Activated T-helper 1 cell treated with anti-CD3 and anti-CD28 coated beads, Interleukin-2, amount 50 U/mL, for 16 hours (primary cell): ENCODE data around the gene ID1.
A peak's percentile ranks its signal among the peaks of the same experiment; 100 is the strongest.

Experiments used
- DNase-seq, 2 donors: peaks; one replicate each; pipeline ENCODE4 v3.0.0-alpha.2; 2020; ENCODE audit warnings: low read depth in 1 of 2, low spot score in 1 of 2

The ID1 gene

GRCh38 chr20:31605031-31605901 is at the start of gene ID1:
ID1 (plus strand) TSS chr20:31605289; CDS start chr20:31605388, 99 bp downstream.
- peak; percentile 74 for DNase-seq

GRCh38 chr20:31559704-31560093 is 45.4 kb upstream of the ID1 start:
- DNase-seq: no peak

- peak; percentile 56 to 64 for DNase-seq
Observed at GRCh38 chr20:31560094-31560745, 44.9 kb upstream of the ID1 start.

- no peak for DNase-seq
Observed at GRCh38 chr20:31560746-31561598, 44.1 kb upstream of the ID1 start.

- DNase-seq: no peak
Observed at GRCh38 chr20:31562241-31562640, 42.8 kb upstream of the ID1 start.

DNA sequence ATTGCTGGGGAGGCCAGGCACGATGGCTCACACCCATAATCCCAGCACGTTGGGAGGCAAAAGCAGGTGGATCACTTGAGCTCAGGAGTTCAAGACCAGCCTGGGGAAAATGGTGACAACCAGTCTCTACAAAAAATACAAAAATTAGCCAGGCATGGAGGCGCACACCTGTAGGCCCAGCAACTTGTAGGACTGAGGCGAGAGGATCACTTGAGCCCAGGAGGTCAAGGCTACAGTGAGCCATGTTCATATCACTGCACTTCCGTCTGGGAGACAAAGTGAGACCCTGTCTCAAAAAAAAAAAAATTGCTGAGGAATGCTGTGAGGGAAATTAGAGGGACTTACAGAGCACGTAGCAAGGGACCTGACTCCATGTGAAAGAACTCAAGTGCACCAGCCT is 40.8 kb upstream of the ID1 start:
- DNase-seq: no peak

- DNase-seq: no peak
Observed at GRCh38 chr20:31565699-31566318, 39.3 kb upstream of the ID1 start.

DNA sequence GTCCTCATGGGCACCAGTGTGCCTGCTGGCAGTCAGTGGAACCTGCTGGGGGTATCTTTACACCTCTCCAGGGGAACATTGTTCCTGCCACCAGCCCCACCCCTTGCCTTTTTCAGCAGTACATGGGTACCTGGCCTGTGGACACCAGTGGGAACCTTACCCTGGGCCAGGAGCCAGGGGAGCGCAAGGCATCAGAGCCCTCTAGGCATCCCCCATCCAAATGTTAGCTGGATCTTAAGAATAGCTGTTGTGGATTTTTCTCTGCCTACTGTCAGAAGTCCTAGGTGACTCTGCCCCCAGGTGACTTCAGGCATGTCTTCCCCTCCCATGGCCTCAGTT is 38.8 kb upstream of the ID1 start:
- no peak for DNase-seq

DNA sequence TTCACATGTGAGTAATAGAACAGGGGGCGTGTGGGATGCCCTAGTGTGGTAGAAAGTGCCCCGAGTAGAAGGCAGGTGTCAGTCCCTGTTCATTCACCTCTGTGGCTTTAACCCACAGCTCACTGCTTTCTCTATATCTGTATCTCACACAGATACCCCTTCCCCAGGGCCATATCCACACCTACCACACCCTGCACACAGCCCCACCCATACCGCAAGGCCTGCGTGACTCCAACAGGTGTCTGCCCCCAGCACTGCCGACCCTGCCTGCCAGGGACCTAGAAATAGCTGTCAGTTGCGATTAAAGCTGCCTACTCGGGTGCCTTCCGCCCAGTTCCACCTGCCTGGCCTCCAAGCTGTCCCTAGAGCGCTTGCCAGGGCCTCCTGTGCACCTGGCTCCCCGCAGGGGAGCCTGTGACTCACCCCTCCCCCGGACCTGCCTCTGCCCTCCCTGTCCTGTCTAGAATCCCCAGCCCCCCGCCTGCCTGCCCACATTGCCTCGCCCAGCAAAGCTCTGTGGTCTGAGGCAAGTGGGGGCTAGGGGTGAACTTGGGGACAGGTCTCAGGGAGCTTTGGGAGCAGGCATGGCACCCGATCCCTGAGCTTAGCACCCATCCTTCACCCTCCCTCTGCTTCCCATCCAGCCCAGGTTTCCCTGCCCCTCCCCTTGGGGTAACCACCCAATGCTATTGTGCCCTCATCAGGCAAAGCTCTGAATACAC is 38.3 kb upstream of the ID1 start:
- DNase-seq: no peak

DNA sequence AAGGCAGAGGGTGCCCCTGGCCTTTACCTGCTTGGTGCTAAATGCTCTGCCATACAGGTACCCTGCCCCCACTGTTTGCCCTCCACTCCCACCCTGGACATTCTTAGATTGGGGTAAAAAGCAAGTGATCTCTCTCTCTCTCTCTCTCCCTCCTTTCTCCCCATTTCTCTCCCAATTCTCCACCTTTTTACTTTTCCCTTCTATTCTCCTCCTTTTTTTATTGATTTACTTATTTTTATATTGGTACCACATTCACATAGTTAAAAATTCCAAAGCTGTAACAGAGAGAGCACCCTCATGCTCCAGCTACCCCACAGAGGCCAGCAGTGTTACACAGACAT is 37.7 kb upstream of the ID1 start:
- DNase-seq: no peak

DNA sequence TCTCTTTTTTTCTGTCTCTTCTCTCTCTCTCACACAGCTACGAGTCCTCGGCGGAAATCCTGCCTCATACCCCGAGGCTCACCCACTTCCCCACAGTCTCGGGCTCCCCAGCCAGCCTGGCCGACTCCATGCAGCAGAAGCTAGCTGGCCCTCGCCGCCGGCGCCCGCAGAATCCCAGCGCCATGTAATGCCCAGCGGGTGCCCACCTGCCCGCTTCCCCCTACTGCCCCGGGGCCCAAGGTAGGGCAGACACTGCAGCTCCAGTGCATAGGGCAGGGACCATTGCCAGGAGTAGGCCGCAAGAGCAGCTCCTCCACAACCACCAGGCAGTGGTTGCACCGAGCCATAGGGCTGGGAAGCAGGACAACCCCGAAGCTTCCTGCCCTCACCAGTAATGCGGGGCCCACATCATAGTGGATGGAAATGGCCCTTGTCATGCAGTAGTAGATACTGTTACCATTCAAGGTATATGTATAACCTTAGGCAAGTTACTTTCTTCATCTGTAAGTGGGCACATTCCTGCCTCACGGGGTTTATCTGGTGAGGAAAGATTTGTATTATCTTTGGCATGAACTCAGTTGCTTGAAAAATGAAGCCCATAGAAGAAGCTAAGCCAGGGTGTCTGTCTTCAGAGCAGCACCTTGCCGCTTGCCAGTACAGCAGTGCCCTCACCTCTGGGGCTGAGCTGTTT is 36.9 kb upstream of the ID1 start:
- DNase-seq: no peak

DNA sequence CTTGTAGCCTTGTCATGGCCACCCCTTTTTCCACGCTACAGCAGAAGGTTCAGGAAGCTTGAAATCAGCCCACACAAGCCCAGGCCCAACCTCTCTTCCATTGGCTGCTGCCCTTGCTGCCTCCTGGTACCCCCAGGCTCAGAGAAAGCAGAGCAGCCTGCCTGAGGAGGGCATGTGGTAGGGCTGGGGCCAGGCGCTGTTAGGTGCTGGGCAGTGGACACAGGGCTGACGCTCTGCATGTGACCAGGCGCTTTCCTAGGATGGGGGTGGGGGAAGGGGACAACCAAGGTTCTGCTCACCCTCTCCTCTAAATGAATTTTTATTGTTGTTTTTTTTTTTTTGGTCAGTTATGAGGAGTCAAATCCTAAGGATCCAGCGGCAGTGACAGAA is 36.3 kb upstream of the ID1 start:
- DNase-seq: no peak

- peak; percentile 30 to 41 for DNase-seq
Observed at GRCh38 chr20:31569163-31570020, 35.7 kb upstream of the ID1 start.

DNA sequence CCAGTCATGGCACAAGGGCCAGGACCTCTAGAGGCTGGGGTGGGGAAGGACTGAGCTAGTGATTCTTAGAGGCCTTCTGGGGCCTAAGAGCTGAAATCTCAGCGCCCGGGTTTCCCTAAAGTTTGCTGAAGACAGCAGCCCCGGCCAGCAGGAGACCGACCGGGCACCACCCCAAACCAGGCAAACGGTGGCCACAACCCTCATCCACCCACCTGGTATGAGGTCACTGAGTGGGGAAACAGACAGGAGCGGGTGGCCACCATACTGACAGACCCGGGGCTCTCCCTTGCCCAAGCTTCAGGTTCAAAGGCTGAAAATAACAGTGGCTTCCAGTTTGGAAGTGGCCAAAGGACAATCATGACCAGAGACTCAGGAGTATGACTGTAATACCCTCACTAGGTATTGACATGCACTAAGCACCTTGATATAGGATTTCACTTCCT is 35.0 kb upstream of the ID1 start:
- DNase-seq: no peak

DNA sequence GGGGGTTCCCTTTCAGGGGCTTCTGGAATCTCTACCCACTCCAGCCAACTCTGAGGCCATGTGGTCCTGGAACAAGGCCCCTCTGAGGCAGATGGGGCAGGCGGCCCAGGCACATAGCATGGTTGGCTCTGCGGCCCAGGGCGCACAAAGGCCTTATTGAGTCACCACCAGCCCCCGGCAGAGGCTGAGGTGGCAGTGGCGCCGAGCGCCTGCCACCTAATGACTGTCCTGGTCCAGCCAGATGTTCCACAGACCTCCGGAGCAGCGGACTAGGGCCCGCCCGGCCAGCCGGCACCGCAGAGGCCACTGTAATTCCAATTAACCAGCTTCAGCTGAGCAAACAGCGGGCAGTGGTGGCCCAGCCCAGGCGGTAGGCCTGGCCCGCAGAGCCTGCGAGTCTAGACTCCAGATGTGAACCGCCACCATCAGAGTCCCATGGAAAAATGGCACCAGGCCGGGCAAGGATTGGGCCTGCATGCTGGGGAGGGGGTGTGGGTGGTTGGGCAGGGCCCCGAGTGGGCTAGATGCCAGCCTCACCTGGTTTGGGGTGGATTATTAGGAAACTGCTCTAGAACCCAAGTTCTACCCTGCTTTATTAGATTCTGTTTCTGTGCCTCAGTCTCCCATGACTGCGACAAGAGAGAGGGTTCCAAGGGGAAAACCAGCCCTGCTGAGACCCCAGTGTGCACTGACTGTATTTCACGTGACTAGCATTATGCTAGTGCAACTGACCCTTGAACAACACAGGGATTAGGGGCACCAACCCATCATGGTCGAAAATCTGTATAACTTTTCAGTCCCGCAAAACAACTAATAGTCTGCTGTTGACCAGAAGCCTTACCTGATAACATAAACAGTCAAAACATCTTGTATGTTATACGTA is 34.1 kb upstream of the ID1 start:
- no peak for DNase-seq

DNA sequence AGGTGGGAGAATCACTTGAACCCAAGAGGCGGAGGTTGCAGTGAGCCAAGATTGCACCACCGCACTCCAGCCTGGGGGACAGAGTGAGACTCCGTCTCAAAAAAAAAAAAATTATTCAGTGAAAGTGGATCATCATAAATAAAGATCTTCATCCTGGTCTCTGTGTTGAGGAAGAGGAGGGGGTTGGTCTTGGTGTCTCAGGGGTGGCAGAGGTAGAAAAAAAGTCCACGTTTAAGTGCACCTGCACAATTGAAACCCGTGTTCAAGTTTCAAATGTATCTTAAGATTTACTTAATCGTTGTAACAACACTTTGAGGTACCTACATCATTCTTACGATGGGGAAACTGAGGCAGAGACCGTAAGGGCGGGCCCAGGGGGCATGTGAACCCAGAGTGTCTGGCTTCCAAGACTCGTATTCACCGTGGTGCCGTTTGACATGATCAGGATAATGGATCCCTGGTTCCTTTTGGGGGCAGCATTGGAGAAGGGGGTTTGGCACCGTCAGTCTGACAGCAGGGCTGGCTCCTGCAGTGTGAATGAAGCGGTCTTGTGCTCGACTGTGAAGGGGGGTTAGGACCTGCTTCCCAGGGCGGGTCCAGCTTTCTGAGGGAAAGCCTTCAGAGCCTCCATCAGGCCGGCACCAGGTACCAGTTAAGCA is 32.9 kb upstream of the ID1 start:
- no peak for DNase-seq

GRCh38 chr20:31572701-31573554 is 32.2 kb upstream of the ID1 start:
- peak; percentile 72 to 83 for DNase-seq
